HFF-Myc (cell line): ENCODE measurements around the gene ZNF469.

Experiments
- DNase-seq: peaks from one replicate; pipeline ENCODE4 v3.0.0-alpha.2; 2011; ENCODE audit warnings: low read depth; ENCODE audit errors: extremely low read depth
- H3K4me3 ChIP-seq: replicated peaks from 2 replicates; pipeline ENCODE4 v1.5.1; 2011; ENCODE audit warnings: low read depth, mild to moderate bottlenecking, control low read depth, low read length
- TF ChIP-seq, protein P1 (sequence below): IDR thresholded peaks from 2 replicates; pipeline ENCODE4 v1.5.1; 2012; ENCODE audit warnings: mild to moderate bottlenecking, low read depth, low read length, control low read depth; ENCODE audit errors: missing control alignments

ZNF469 gene

DNA sequence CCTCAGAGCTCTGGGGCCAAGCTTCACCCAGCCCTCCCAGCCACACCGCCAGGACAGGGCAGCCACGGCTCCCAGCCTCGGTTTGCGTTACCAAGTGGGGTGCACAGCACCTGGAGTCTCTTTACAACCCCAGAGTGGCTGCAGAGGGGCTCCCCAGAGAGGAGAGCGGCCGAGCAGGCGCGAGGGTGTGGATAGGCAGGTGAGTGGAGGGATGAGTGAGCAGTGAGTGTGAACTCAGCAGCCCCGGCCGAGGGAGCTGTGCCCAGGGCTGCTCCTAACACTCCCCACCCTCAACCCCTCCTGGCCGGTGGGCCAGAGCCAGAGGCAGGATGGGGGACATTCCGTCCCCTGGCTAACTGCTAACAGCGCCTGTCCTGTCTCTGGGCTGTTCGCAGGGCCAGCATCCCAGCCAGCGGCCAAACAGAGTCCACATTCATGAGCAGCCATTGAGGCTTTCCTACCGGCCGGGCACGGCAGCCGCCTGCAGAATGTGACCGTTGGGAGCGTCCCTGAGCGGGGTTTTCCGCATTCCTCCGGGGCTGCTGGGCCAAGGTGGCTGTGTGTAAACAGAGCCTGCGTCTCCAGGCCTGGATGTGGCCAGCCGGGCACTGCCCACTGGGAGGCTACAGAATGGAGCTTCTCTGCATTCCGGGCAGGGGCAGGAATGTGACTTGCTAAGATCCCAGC is 5.3 kb downstream of the ZNF469 start:
- DNase-seq: no peak
- TF ChIP-seq, protein P1, sequence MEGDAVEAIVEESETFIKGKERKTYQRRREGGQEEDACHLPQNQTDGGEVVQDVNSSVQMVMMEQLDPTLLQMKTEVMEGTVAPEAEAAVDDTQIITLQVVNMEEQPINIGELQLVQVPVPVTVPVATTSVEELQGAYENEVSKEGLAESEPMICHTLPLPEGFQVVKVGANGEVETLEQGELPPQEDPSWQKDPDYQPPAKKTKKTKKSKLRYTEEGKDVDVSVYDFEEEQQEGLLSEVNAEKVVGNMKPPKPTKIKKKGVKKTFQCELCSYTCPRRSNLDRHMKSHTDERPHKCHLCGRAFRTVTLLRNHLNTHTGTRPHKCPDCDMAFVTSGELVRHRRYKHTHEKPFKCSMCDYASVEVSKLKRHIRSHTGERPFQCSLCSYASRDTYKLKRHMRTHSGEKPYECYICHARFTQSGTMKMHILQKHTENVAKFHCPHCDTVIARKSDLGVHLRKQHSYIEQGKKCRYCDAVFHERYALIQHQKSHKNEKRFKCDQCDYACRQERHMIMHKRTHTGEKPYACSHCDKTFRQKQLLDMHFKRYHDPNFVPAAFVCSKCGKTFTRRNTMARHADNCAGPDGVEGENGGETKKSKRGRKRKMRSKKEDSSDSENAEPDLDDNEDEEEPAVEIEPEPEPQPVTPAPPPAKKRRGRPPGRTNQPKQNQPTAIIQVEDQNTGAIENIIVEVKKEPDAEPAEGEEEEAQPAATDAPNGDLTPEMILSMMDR: no peak
- H3K4me3 ChIP-seq: no peak overlapping the region

DNA sequence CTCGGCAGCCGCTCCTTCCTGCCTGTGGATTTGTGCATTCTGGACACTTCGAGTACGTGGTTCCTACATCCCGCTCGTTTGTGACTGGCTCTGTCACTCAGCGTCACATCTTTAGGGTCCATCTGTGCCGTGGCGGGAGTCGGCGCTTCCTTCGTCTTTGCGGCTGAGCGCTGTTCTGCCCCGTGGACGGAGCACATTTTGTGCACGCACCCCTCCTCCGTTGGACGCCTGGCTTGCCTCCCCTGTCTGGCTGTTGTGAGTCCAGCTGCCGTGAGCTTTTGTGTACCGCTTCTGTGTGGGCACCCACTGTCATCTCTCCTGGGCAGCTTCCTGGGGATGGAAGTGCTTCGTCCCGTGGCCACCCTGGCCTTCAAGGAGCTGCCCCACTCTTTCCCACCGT is 6.4 kb downstream of the ZNF469 start:
- TF ChIP-seq, protein P1: no peak

DNA sequence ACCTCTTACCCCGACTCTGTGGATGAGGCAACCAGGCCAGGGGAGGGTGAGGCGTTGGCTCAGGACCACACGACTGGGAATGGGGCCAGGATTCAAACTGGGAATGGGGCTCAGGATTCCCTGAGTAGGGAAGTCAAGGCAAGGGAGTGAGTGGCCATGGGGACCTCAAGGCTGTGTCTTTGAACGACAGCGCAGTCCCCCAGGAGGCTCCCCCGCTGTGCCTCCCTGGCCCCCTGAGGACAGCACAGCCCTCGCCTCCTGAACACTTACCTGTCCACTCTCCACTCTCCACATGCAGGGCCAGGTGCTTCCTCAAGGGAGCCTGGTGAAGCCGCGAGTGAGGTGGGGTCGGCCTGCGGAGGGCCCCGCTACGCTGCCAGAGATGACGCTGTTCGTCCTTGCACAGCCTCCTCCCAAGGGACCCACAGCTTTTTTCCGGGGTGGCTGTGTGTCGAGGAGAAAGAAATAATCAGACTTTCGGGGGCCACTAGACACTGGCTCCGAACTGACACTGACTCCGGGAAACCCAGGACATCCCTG is 6.9 kb downstream of the ZNF469 start:
- H3K4me3 ChIP-seq: no peak overlapping the region
- TF ChIP-seq, protein P1: no peak
- no peak for DNase-seq

More for the DNA sequence above, 6.4 kb downstream of the ZNF469 start:
- H3K4me3 ChIP-seq: no peak overlapping the region
- no peak for DNase-seq

DNA sequence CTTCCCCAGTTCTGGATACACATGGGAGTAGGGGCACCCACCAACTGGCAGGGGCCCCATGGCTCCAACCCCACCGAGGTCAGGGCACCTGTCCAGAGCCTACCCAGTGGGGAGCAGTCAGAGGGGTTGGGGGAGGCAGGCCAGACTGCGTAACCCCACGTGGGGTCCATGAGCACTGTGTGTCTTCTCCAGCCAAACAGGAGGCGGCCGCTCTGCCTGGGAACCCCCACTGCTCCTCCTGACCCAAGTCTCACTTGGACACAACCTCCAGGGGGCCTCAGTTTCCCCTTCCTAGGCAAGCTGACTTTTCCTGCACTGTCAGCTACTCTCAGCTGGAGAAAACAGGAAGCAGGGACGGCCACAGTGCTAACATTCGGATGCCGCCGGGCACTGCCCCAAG is 7.5 kb downstream of the ZNF469 start:
- TF ChIP-seq, protein P1: no peak
- H3K4me3 ChIP-seq: no peak overlapping the region
- DNase-seq: no peak

DNA sequence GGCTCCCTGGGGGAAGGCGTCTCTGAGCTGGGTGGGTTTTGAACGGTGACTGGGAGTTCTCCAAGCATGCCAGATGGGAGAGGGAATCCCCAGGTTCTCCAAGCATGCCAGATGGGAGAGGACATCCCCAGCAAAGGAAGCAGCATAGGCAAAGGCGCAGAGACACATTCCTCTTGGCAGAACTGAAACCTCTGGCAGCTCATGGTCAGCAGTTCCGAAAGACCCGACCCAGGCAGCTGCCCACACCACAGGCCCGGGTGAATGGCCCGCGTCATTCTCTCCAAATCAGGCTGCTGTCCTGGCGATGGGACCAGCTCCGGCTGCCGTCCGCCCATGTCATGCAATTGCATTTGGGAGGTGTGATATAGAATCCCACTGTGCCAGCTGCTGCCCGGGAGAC is 8.0 kb downstream of the ZNF469 start:
- TF ChIP-seq, protein P1: no peak
- H3K4me3 ChIP-seq: no peak overlapping the region
- no peak for DNase-seq

DNA sequence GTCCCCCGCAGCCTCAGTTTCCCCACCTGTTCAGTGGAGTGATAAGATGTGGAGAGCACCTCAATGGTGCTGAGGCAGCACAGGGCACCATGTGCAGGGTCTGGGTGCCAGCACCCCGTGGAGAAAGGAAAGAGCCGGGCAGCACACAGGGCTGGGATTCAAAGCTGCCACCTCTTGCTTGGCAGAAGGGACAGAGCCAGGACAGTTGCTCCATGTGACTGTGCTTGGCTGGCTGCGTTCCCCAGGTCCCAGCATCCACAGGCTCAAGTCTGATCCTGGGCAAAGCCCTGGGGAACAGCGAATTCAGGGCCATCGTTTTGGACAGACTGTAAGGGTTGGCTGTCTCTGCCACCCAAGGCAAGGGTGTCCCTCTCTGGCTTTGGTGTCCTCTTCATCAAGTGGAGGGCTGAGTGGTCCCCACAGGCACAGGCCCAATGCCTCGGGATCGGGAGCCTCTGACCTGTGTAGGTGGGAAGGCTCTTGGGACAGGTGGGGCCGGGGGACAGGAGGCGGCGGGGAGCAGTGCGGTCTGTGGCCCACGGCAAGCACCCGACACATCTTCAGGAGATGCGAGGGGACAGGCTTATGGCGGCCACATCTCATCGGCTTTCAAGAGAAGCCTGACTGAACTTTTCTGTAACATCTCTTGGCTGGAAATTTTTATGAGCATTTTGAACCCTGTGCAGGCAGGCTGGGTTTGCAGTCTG is 8.5 kb downstream of the ZNF469 start:
- no peak for DNase-seq
- TF ChIP-seq, protein P1: no peak
- no peak overlapping the region for H3K4me3 ChIP-seq
